ENCODE measurements around the gene HSPA12A. TPM values are rescaled to one million over a fixed set of nuclear protein-coding genes. Genes with fewer than 3 reads are reported as not detected.

HSPA12A gene
- polyA plus RNA-seq, 1 experiment = 7.9 TPM

DNA sequence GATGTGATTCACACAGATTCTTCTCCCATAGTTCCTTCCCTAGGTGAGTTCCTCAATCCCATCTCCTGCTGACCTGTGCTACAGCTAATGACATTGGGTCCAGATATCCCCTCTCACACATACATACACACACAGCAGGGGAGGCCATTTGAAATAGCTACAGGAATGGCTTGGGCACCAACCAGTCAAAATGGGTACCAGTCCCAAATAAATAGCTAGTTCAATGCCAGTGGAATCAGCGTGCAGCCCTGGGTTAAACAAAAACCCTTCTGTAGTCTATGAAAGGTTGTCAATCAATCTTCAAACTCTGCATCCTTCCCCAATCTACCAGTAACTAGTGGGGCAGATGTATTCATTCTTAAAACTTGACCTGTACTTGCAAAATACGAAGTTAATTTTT, 112.3 kb downstream of the HSPA12A start:
- Histone ChIP-seq H3K36me3 (ENCODE audit: control insufficient read depth, insufficient read depth, low read length) (no peaks in the 10 kb centered on the region), H3K27me3 (ENCODE audit: control insufficient read depth, insufficient read depth, low read length) (0 out of 2 replicates have a peak, but pooled peaks cover 2% of the 10 kb centered on the region), H3K4me3 (ENCODE audit: low read depth, low read length) (no peak overlapping the region)
- TF ChIP-seq CTCF (IDR thresholded peaks at IDR 0.05; ENCODE audit: insufficient read depth, low read depth, low read length) = no peak
- CTCF ChIA-PET = interaction anchor here (0.8 to 1.2 kb wide), 2 partner anchors 12 to 52 kb away, joined by 3 to 5 read pairs; no protein-coding TSS in a partner anchor
- DNase-seq (ENCODE audit: low read depth) = no peak
- POLR2A ChIA-PET = no interaction called here

GRCh38 chr10:116629340-116629739, 113.0 kb downstream of the HSPA12A start:
- Histone ChIP-seq H3K4me3 (ENCODE audit: low read depth, low read length) (no peak overlapping the region), H3K36me3 (ENCODE audit: control insufficient read depth, insufficient read depth, low read length) (no peaks in the 10 kb centered on the region), H3K27me3 (ENCODE audit: control insufficient read depth, insufficient read depth, low read length) (0 out of 2 replicates have a peak, but pooled peaks cover 2% of the 10 kb centered on the region)
- ChIA-PET POLR2A (no interaction called here), CTCF (interaction anchor here (1.0 kb wide), 1 partner anchor 53 kb away, joined by 3 read pairs; no protein-coding TSS in a partner anchor)
- no peak for TF ChIP-seq CTCF (IDR thresholded peaks at IDR 0.05; ENCODE audit: insufficient read depth, low read depth, low read length)
- DNase-seq (ENCODE audit: low read depth) = no peak

GRCh38 chr10:116627386-116627933, 114.9 kb downstream of the HSPA12A start:
- DNase-seq (ENCODE audit: low read depth) = no peak
- Histone ChIP-seq H3K4me3 (ENCODE audit: low read depth, low read length) (no peak overlapping the region), H3K27me3 (ENCODE audit: control insufficient read depth, insufficient read depth, low read length) (0 out of 2 replicates have a peak, but pooled peaks cover 2% of the 10 kb centered on the region), H3K36me3 (ENCODE audit: control insufficient read depth, insufficient read depth, low read length) (no peaks in the 10 kb centered on the region)
- ChIA-PET POLR2A (no interaction called here), CTCF (interaction anchor here (0.6 to 2.7 kb wide), 4 partner anchors 11 to 169 kb away, joined by 3 to 28 read pairs (median 4); no protein-coding TSS in a partner anchor)
- peak; percentile 38 for TF ChIP-seq CTCF (IDR thresholded peaks at IDR 0.05; ENCODE audit: insufficient read depth, low read depth, low read length)

- no peak overlapping the region for H3K4me3 ChIP-seq (ENCODE audit: low read depth, low read length)
- DNase-seq (ENCODE audit: low read depth) = no peak
- ChIA-PET CTCF (interaction anchor here (2.7 kb wide), 1 partner anchor 161 kb away, joined by 28 read pairs; no protein-coding TSS in a partner anchor), POLR2A (no interaction called here)
- H3K27me3 ChIP-seq (ENCODE audit: control insufficient read depth, insufficient read depth, low read length) = 0 out of 2 replicates have a peak, but pooled peaks cover 2% of the 10 kb centered on the region
- TF ChIP-seq CTCF (IDR thresholded peaks at IDR 0.05; ENCODE audit: insufficient read depth, low read depth, low read length) = no peak
- no peaks in the 10 kb centered on the region for H3K36me3 ChIP-seq (ENCODE audit: control insufficient read depth, insufficient read depth, low read length)
These were observed 115.6 kb downstream of the HSPA12A start for GRCh38 chr10:116626815-116627214.

- DNase-seq (ENCODE audit: low read depth) = no peak
- CTCF ChIA-PET = no interaction called here
- no peak for TF ChIP-seq CTCF (IDR thresholded peaks at IDR 0.05; ENCODE audit: insufficient read depth, low read depth, low read length)
- POLR2A ChIA-PET = no interaction called here
- Histone ChIP-seq H3K36me3 (ENCODE audit: control insufficient read depth, insufficient read depth, low read length) (no peaks in the 10 kb centered on the region), H3K27me3 (ENCODE audit: control insufficient read depth, insufficient read depth, low read length) (0 out of 2 replicates have a peak, but pooled peaks cover 2% of the 10 kb centered on the region), H3K4me3 (ENCODE audit: low read depth, low read length) (no peak overlapping the region)
These were observed 116.5 kb downstream of the HSPA12A start for GRCh38 chr10:116625845-116626244.

All from BJ (cell line).